ENCODE measurements around the gene GPN3.
"Not testable (repeated sequence)": the region's sequence is repeated elsewhere in the genome, so short reads cannot be mapped to it uniquely, and the experiment has no call there.

The GPN3 gene

DNA sequence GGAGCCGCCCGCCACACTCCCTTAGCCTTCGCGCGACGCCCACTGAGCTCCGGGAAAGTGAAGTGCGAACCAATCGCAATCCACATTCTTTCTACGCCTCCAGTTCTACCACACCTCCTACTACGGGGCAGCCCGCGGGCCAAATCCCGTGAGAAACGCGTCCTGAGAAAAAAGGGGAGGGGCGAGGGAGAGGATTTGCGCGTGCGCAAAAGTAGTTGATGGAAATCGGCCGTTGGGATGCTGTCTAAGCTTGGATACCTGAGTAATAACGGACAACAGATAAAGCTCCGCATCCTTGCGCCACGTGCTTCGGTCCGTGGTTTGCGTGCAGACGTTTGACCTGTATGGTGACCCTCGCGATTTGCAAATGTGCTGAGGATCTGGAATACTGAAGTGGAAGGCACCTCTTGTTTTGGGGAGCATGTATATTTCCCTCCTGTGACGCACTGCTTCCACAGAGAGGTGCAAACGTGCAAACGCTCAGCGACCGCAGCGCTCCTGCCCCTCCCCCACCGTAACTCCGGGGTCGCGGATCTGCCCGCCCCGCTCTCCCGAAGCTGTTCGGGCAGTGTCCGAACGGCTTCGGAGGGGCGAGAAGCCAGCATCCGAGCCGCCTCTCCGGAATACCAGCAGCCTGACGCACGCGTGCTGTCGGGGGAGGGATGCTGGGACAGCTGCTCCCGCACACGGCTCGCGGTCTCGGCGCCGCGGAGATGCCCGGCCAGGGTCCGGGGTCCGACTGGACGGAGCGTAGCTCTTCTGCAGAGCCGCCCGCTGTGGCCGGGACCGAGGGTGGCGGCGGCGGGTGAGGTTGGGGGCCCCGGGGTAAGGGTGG, at the start of gene GPN3, which contains the start of gene FAM216A:
TSS of gene GPN3 (minus strand) at position 44 of the 835 bp plus-strand sequence. CDS start 54 bp downstream, outside the sequence.
TSS of gene FAM216A (plus strand) at position 632 of the 835 bp plus-strand sequence. CDS start at position 663, 31 bp downstream.
- DNase-seq = peak; percentile 92 to 93

DNA sequence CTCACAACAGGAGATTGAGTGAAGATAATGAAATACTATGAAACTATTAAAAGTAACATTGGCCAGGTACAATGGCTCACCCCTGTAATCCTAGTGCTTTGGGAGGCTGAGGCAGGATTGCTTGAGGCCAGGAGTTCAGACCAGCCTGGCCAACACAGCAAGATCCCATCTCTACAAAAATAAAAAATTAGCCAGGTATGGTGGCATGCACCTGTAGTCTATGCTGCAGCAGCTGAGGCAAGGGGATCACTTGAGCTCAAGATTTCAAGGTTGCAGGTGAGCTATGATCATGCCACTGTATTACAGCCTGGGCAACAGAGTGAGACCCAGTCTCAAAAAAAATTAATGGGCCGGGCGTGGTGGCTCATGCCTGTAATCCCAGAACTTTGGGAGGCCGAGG, 48.9 kb upstream of the GPN3 start:
- no peak for DNase-seq

DNA sequence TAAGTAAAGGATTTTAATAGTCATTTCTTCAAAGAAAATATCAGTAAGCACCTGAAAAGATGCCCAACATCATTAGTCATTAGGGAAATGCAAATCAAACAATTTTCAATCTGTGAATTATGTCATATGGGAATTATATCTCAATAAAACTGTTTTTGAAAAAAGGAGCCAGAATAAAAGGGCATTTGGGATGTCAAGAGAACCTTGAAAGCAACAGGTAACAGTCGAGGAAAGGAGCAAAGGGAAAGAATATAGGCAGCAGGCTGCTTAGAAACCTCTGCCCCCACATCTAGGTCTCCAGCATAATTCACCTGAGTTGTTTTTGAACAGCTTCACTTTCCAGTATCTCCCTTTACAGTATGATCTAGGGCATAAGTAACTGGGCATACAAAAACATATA, 46.3 kb upstream of the GPN3 start:
- no peak for DNase-seq

DNA sequence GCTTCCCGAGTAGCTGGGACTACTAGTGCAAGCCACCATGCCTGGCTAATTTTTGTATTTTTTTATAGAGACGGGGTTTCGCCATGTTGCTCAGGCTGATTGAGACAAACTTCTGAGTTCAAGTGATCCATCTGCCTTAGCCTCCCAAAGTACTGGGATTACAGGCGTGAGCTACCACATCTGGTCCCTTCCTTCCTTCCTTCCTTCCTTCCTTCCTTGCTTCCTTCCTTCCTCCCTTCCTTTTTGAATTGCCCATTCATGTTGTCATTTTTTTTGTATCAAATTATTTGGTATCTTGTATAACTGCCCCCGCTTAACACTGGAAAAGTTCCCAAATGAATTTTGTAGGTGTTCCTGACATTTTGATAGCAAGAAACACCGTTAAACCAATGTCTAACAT, 45.8 kb upstream of the GPN3 start:
- no peak for DNase-seq

DNA sequence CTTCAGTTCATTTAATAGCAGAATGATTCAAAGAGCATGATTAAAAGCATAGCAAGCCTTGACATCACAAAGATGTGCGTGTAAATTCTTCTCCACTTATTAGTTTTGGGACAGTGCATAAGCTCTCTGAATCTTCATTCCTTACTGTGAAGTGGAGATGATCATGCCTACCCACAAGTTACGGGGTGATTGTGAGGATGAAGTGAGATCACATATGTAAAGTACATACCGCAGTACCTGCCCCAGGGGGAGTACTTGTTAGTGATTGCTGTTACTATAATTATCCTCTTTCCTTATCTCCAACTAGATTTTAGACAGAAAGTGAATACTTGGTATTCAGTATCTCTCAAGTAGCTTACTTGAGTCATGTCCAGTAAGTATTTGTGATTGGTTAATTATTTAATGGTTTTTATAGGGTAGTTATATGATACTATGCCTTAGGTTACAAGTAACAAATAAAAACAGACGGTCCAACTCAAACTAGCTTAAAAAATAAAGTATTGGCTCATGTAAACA, 40.1 kb upstream of the GPN3 start:
- DNase-seq = no peak

DNA sequence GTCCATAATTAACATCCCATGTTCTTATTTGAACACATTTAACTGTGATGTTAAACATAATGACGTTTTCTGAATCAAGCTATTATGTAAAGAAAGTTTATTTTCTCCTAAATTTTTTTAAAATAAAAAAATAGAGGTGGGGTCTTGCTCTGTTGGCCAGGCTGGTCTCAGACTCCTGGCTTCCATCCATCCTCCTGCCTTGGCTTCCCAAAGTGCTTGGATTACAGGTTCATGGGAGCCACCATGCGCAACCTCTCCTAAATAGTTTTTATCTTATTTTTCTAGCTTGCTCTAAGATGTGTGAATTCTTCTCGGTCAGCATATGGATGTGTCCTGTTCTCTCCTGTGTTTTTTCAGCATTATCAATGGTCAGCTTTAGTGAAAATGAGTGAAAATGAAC, 37.3 kb upstream of the GPN3 start:
- no peak for DNase-seq

DNA sequence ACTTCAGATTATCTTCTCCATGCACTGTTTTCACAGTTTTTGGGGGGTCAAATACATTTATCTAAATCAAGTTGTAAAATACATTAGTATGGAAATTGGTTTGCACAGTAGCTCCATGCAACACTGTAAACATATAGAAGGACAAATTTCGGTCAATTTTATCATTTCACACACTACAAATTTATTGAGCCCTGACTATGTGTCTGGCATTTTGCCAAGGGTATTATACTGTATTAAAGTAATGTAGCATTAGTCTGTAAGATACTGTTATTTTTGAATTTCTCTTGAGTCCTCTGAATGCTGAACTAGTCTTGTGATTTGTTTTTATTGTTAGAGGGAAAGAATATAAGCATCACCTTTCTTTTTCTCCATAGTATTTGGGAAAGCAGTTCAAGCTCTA, 35.4 kb upstream of the GPN3 start:
- no peak for DNase-seq

DNA sequence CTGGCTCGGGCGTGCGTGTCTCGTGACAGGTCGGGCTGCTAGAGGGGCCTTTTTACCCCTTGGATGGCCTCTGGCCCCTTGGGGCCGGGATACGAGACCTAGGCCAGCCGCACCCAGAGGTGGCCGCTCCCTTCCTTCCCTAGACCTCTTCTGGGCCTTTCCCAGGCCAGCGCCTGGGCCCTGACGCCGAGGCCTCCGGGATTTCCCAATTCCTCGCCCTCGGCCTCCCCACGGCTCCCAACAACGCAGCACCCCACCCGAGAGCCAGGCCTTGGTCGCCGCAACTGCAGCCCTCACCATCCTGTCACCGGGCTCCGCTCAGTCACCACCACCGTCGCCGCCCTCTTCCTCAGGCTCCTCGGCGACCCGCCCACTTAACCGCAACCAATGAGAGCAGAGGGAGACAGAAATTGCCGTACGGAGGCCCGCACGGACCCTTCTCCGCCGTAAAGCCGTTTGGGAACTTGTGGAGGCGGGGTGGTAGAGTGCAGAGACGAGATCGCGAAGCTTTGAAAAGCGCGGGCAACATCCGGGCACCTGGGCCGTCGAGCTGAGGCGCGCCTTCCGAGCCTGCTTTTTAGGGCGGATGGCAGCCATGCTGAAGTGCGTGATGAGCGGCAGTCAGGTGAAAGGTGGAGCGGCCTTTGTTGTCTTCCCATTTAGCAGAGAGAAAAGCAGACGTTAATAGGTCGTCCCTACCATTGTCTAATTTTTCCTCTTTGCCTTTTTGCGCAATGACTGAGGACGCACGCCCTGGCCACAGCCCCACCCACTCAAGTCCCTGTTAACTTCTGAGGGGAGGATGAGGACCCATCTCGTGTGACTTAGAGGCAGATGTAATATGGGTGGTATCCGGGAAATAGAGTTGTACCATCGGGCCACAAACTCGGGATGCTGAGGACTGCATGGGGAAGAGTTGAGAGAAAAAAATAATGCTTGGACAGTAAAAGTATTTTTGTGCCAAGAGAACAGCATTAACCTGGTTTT, 34.0 kb upstream of the GPN3 start, which contains the start of the genes RAD9B and VPS29:
TSS of gene RAD9B (plus strand) at position 580 of the 987 bp plus-strand sequence. CDS start at position 587, 7 bp downstream.
TSS of gene VPS29 (minus strand) at position 360 of the 987 bp plus-strand sequence. CDS start at position 300, 60 bp downstream.
- peak; percentile 98 to 99 for DNase-seq

DNA sequence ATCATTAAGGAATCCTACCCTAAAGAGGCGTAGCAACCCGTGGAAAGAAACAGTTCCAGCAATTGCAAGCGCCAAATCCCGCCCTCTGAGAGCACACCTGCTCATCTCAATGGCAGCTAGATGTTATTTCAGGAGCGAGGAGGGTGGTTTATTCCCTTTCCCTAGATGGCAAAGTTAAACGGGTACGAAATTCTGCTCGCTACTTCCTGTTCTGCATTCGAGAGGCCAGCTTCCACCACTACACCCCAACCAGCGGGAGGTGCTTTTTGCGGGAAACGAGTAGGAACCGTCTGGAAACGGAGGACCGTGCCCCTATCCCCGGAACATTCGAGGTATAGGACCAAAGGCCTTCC, 33.3 kb upstream of the GPN3 start:
- DNase-seq = peak in 1 of 2 experiments; percentile 1

DNA sequence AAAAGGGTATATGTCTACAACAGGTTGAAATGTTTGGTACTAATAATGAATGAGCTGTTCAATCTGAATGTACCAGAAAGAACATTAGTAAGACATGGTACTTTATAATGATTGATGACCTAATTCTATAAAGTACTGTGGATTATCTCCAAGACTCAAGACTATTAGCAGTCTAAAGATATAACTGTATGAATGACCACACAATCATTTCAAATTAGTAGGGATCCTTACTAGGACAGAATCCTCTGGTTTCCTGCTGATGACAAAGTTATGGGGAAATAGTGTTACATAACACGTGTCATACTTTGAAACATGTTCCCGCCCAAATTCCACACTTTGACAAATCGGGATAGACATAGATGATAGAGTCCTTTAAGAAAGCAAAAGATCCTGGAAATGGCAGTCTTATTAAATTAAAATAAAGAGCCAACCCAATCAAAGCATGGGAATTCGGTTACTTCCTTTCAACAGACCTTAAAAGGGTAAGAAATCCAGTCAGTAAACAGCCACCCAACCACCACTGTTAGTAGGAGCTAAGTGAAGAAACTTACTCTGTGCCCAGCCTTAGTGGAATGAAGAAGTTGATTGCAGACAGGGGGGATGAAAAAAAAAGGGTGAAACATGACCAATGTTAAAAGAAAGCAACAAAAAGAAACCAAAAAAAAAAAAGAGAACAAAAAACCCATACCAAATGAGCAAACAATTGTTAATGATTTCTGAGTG, 31.1 kb upstream of the GPN3 start:
- DNase-seq = no peak

DNA sequence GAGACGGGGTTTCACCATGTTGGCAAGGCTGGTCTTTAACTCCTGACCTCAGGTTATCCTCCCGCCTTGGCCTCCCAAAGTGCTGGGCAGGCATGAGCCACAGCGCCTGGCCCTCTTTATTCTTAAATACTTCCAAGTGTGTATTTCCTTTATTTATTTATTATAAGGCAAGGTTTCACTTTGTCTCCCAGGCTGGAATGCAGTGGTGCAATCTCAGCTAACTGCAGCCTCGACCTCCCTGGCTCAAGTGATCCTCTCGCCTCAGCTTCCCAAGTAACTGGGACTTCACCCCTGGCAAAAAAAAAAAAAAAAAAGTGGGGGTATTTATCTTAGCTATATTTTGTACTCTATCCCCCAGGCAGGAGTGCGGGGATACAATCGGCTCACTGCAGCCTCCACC, 7.4 kb upstream of the GPN3 start:
- no peak for DNase-seq

DNA sequence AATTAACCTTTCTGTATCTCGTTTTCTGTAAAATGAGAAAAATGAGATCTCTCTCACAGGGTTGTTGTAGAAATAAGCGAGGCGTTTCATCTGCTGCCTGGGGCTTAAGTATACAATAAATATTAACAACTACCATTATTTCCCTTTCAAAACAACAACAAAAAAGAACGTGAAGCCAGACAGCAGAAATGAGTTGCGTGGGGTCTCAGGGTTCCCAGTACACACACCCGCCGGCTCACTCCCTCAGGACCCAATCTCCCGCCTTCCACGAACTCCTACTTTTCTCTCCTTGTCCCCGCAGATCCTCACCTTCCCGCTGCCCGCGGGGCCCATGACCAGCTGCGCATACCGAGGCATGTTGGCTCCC, 227 bp downstream of the GPN3 start:
- DNase-seq = no peak

DNA sequence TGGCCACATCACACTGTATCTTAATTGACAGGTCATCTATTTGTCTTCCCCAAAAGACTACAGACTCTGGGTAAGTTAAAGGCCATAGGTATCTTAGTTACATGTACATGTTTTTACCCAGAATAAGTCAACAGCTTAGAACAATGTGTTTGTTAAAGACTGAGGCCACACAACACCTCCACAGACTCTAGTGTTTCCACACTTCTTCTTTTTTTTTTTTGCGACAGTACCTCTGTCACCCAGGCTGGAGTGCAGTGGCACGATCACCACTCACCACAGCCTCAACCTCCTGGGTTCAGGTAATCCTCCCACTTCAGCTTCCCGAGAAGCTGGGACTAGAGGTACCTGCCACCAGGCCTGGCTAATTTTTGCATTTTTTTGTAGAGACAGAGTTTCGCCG, 1.3 kb downstream of the GPN3 start:
- no peak for DNase-seq

DNA sequence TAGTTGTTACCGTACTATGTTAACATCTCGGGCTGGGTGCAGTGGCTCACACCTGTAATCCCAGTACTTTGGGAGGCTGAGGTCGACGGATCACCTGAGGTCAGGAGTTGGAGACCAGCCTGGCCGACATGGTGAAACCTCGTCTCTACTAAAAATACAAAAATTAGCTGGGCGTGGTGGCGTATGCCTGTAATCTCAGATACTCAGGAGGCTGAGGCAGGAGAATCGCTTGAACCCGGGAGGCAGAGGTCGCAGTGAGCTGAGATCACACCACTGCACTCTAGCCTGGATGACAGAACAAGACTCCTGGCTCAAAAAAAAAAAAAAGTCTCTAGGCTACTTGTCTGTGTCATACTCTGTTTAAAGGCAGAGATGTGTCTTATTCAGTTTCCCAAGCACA, 2.3 kb downstream of the GPN3 start:
- not testable (repeated sequence) for DNase-seq

DNA sequence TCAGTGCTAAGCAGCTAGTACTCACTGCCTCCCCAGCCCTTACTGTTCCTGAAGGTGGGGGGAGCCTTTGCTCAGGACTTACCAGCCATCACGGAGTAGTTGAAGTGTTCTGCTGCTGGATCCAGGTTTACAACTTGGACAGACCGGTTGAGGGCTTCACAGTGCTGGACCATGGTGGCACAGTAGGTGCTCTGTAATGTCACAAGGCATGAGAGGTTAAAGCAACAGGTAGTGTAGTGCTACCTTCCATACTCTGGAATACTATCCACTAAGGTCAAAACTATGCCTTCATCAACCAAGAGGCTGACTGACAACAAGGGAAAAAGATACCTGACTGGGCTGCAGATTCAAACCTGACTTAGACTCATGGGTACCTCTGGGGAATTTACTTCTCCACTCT, 3.0 kb downstream of the GPN3 start:
- no peak for DNase-seq

DNA sequence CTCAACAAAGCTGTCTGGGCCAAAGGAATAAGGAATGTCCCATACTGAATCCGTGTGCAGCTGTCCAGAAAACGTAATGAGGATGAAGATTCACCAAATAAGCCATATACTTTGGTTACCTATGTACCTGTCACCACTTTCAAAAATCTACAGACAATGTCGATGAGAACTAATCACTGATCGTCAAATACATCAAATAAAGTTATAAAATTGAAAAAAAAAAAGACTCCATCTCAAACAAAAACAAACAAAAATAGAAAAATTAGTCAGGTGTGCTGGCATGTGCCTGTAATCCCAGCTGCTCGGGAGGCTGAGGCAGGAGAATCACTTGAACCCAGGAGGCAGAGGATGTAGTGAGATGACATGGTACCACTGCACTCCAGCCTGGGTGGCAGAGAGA, 6.9 kb downstream of the GPN3 start:
- DNase-seq = not testable (repeated sequence)

DNA sequence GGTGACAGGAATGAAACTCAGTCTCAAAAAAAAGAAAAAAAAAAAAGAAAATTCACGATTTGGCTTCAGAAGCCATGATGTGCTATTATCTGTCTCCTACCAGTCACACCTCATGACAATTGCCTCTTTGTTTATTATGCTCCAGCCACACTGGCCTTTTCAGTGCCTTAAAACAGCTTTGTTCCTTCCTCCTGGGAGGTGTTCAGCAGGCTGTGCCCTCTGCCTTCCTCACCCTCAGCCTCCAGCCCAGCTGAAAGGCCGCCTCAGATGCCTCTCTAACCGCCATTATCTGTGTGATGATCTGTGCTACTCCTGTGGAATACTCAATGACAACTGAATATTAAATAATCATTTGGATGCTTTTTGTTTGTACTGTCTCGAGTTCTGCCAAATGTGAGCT, 9.3 kb downstream of the GPN3 start:
- DNase-seq = no peak

DNA sequence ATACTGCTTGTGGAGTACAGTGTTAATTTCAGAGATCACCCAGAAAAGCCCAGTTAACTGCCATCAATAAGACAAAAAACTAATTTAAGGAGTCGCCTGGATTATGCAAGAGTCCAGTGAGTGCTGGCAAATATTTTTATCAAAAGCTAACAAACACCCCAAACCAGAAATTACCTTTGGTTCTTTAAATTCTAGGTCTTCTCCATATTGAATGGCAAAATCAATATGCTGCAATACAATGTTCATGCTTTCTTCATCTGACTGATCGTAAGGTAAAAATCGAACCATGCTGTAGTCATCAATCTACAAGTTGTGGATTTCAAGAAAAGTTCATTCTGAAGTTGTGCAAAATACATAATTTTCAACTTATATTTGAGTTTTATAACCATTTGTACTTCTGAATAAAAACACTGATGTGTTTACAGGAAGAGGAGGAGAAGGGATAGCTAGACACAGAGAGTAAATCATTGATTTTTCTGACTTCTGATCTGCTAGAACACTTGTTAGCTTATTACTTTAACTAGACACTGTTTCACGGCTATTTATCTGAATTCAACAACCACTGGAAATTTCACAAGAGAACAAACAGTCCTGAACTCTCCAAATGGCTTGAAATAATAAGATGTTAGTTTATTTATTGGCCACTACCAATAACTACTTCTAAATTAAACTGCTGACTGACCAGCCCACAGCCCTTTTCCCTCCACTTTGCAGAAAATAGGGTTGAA, 14.3 kb downstream of the GPN3 start:
- DNase-seq = no peak

DNA sequence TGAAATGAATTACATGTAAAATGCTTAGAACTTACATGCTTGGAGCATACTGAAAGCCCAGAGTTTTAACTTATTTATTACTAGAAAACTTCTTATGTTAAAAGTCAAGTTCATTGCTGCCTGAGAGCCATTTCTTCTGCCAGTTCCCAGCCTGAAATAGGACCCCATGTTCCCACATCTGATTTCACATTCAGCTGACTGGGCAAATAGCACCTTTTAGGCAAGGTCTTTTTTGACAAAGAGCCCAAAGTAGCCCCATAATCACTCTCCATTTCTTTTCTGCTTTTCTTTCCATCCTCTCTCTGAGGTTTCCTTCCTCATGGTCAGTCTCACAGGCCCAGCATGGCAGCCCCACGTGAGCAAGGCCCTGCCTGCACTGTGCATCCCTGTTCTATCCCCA, 16.8 kb downstream of the GPN3 start:
- no peak for DNase-seq

DNA sequence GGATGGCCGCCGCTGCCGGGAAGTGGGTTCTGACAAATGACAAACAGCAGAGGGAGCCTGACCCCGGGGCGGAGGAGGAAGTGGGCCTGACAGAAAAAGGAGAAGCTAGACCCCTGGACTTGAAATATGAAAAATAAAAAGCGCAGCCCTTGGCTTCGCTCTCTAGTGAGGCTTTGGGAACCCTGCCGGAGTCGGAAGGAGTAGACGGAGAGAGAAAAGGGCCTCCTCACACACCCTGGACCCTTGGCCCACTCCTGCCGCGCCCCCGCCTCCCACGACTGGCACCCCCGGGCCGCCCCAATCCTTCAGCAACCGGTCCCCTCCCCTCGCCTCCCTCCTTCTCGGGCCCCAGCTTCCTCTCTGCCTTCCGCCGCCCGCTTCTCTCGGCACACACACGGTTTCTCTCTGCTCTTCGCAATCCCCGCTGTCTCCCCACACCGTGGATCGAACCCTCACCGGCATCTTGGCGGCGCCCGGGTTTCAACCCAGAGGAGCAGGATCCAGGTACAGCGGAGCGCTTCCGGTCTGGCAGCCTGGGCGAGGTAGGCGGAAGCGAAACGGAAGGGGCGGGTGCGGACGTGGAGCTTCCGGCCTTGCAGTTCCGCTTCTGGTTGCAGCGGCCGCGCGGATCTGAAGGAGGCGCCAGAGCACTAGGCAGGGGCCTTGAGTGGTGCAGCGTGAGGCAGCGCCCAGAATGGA, 18.1 kb downstream of the GPN3 start, which contains the start of gene ARPC3:
TSS of gene ARPC3 (minus strand) at position 539 of the 699 bp plus-strand sequence. CDS start at position 462, 77 bp downstream.
- peak; percentile 94 to 95 for DNase-seq

DNA sequence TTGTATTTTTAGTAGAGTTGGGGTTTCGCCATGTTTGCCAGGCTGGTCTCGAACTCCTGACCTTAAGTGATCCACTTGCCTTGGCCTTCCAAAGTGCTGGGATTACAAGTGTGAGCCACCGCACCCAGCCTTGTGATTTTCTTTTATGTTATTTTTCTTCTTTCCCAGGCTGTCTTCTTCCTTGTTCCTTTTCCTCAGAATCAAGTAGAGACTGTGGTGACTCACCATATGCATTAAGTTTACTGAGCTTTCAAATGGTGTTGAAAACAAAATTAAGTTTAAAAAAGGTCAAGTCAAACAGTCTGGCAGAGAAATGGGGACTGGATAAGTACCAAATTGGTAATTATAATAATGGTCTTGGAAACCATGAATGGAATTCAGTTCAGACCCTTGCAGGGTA, 23.6 kb downstream of the GPN3 start:
- no peak for DNase-seq
